Measurements from ENCODE around the gene PKIB.

- TF ChIP-seq, protein P1, sequence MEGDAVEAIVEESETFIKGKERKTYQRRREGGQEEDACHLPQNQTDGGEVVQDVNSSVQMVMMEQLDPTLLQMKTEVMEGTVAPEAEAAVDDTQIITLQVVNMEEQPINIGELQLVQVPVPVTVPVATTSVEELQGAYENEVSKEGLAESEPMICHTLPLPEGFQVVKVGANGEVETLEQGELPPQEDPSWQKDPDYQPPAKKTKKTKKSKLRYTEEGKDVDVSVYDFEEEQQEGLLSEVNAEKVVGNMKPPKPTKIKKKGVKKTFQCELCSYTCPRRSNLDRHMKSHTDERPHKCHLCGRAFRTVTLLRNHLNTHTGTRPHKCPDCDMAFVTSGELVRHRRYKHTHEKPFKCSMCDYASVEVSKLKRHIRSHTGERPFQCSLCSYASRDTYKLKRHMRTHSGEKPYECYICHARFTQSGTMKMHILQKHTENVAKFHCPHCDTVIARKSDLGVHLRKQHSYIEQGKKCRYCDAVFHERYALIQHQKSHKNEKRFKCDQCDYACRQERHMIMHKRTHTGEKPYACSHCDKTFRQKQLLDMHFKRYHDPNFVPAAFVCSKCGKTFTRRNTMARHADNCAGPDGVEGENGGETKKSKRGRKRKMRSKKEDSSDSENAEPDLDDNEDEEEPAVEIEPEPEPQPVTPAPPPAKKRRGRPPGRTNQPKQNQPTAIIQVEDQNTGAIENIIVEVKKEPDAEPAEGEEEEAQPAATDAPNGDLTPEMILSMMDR (IDR thresholded peaks at IDR 0.05) = no peak
- TF ChIP-seq POLR2A (IDR thresholded peaks at IDR 0.05) = no peak
These were observed 143.5 kb downstream of the PKIB start for GRCh38 chr6:122753688-122754056.

All from lower leg skin (tissue), 3 donors.